ENCODE data around the gene NYAP2.

Gene NYAP2

GRCh38 chr2:225630824-225631533 is 231.5 kb downstream of the NYAP2 start:
- no peak for DNase-seq (ENCODE audit: low read depth)

DNA sequence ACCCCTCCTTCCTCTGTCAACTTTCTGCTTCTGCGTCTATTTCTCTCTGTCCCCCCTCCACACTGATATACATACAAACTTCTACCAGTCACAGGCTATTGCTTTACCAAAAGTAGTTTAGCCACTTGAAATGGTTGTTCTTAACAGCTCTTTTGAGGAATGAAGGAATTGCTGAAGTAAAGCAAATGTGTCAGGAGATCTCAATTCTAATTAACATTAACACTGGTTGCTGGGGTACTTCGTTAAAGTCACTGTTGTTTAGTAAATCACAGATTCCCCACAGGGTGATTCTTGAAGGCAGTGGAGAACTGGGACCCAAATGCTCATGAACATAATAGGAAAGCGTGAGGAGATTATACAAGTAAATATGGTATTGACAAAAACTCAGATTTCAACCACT is 232.8 kb downstream of the NYAP2 start:
- DNase-seq (ENCODE audit: low read depth) = no peak

GRCh38 chr2:225636558-225636957 is 237.0 kb downstream of the NYAP2 start:
- no peak for DNase-seq (ENCODE audit: low read depth)

- no peak for DNase-seq (ENCODE audit: low read depth)
Measured at GRCh38 chr2:225637259-225637658, 237.7 kb downstream of the NYAP2 start.

- no peak for DNase-seq (ENCODE audit: low read depth)
Measured at GRCh38 chr2:225640550-225640949, 241.0 kb downstream of the NYAP2 start.

DNA sequence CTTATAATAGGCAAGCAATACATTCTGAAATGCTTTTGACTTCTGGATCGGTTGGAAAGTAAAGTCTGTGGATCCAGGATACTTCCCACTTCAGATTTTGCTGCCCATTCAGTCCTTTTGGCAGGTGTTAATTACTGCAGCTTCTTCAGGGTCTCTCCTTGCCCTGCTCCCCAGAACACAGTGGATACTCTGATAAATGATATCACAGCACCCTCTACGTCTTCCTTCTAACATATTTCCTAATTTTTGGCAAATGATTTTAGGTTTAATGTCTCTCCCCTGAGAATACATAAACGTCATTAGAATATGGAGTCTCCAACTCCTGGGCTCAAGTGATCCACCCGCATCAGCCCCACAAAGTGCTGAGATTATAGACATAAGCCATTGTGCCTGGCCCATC is 249.8 kb downstream of the NYAP2 start:
- no peak for DNase-seq (ENCODE audit: low read depth)

DNA sequence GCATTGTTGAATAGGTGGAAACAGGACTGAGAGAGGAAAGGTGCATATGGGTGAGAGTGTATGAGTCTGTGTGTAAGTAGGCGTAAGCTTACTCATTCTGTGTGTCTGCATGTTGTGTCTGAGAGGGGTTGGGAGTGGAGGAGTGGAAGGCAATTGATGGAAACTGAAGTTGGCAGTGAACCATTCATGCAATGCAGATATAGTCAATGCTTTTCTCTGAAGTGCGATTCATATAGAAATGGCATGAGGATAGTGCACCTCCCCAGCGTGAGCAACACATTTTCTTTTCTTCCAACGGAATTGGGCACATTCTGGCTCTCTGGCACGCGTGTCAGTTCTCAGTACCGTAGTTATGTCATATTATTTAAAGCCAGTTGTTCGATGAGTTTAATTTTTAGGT is 250.5 kb downstream of the NYAP2 start:
- no peak for DNase-seq (ENCODE audit: low read depth)

- DNase-seq (ENCODE audit: low read depth) = peak; percentile 66
Measured at GRCh38 chr2:225660262-225661131, 261.0 kb downstream of the NYAP2 start.

- DNase-seq (ENCODE audit: low read depth) = no peak
Measured at GRCh38 chr2:225662101-225662500, 262.6 kb downstream of the NYAP2 start.

DNA sequence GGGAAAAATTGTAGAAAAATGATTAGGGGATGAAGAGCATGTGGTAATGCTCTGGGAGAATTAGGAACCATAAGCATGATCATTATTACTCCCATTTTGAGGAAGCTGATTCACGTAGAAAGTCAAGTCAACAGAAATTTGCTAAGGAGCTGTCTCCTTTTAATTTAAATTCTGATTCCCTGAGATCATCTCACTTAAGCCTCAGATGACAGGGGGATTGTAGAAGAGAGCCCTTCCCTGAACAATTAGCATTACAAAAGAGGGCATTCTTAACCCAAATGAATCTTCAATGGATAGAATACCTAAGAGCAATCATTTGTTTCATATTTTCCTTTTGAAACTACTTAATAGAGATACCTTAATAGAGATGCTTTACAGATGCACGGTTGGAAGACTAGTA is 267.9 kb downstream of the NYAP2 start:
- no peak for DNase-seq (ENCODE audit: low read depth)

- DNase-seq (ENCODE audit: low read depth) = peak; percentile 4
Measured at GRCh38 chr2:225668606-225669266, 269.2 kb downstream of the NYAP2 start.

DNA sequence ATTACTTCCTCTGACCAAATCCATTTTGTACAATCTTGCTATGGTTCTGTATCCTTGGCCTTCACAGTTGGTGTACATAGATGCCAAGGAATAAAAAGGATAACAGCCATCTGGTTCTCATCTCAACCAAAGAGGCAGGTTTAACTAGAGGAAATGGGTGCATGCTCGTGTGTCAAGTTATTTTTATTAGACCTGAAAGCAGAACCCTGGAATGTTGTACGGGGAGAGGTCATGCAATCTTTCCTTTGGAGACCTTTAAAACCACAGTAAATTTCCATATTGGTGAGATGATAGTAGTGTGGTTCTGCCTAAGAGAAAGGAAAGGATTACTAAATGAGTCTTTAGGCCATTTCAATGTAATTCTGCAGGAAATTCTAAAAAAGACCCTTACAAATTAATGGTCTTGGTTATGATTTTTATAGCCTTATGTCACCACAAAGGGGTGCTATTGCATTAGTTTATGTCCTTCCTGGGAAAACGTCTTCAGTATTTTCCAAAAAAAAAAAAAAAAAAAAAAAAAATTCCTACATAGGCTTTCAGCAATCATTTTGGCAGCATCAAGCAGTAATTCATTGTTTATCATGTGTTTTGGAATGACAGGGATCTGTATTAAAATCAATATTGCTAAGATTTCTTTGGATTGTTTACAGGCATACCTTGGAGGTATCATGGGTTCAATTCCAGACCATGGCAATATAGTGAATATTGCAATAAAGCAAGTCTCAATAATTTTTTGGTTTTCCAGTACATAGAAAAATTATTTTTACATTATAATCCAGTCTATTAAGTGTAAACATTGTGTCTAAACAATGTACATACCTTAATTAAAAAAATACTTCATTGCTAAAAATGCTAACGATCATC is 270.8 kb downstream of the NYAP2 start:
- DNase-seq (ENCODE audit: low read depth) = no peak

DNA sequence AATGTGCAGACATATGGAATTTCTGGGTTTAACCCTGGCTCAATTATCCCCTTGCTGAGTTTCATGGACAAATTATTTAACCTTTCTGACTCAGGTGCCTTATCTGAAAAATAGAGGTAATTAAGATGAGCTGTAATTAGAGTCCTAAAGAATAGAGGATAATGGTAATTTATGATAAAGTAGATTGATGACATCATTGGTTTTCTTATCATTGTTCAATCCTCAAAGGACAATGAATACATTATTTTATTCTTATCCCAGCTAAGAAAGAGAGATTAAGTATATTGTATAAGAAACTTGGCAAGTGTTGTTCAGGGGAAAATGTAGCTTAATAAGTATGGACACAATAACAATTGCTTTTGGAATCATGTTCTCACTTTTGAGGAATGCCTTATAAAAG is 279.3 kb downstream of the NYAP2 start:
- DNase-seq (ENCODE audit: low read depth) = no peak

- no peak for DNase-seq (ENCODE audit: low read depth)
Measured at GRCh38 chr2:225683258-225683657, 283.7 kb downstream of the NYAP2 start.

DNA sequence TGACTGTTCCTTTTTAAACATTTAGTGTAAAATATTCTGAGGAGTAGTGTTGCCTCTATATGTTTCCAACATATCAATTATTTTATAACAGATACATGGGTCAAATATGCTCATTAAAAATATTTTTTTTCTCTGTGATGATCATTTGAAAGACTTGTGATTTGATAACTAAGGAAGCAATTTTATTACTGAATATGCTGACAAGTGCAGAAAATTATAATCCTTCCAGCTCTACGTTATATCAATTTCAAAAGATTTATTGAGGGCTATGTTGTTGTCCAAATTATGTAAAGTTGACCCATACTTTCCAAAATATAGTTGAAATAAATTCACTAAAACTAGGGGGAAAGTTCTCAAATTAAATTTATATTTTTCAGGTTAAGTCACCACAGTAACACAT is 290.6 kb downstream of the NYAP2 start:
- no peak for DNase-seq (ENCODE audit: low read depth)

DNA sequence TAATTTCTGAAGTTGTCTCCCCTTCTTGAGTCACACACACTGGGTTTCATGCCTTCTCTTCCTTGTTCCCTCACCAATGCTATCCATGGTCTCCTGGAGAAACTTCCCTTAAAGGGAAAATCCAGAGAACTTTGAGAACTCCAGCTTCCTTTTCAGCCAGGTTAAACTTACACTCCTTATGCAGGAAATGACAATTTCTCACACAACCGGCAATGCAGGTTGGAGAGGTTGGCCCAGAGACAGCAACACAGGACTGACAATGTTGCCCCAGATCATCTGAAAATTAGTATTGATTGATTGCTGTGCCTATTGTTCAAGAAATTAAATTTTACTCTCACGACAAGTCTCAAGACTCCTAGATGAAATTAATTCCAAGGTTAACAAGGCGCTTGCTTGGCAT is 292.2 kb downstream of the NYAP2 start:
- DNase-seq (ENCODE audit: low read depth) = no peak

- no peak for DNase-seq (ENCODE audit: low read depth)
Measured at GRCh38 chr2:225693259-225693658, 293.7 kb downstream of the NYAP2 start.

- DNase-seq (ENCODE audit: low read depth) = no peak
Measured at GRCh38 chr2:225694664-225695063, 295.2 kb downstream of the NYAP2 start.

DNA sequence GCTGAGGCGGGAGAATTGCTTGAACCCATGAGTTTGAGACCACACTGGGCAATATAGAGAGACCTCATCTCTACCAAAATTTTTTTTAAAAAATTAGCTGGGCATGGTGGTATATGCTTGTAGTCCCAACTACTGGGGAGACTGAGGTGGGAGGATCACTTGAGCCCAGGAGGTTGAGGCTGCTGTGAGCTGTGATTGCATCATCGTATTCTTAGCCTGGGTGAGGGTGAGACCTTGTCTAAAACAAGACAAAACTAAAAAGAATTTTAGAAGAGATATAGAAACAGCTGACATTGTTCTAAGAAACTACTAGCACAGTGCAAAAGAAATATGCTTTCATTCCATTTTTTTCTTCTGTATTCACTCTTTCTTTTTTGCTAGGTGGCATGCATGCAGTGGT is 298.4 kb downstream of the NYAP2 start:
- no peak for DNase-seq (ENCODE audit: low read depth)

Measured in activated T-cell treated with anti-CD3 and anti-CD28 coated beads for 24 hours (primary cell).